ENCODE data around the gene DNAH8. TPM values are rescaled to one million over a fixed set of nuclear protein-coding genes. Genes with fewer than 3 reads are reported as not detected.

The DNAH8 gene
- total and polyA plus RNA-seq, 2 donors (not counting 3 experiments of a cell fraction or from before 2014, with no cell fraction given), result 0.29 to 0.61 TPM

- ChIA-PET CTCF (no interaction called here), POLR2A (no interaction called here)
- dilution Hi-C loops (cut with MboI; ENCODE audit: extremely low pct_ligation_motif_present, low sequenced_read_pairs), result no loop called here
- FAIRE-seq, result no peak
- TF ChIP-seq MAX (IDR thresholded peaks at IDR 0.05; ENCODE audit: insufficient read depth, insufficient read length) (no peak), POLR2A (IDR thresholded peaks at IDR 0.05; ENCODE audit: low read depth, low read length) (no peak), EZH2 (IDR thresholded peaks at IDR 0.05; ENCODE audit: borderline replicate concordance, low read depth, low read length, severe bottlenecking) (no peak), GATA2 (IDR thresholded peaks at IDR 0.05; ENCODE audit: insufficient read depth, insufficient read length, low read depth, low read length) (no peak), POLR2AphosphoS5 (IDR thresholded peaks at IDR 0.05; ENCODE audit: insufficient read depth, low read depth, low read length) (no peak), MYC (IDR thresholded peaks at IDR 0.05; ENCODE audit: low read depth, low read length) (no peak), CTCF (IDR thresholded peaks at IDR 0.05; ENCODE audit: extremely low read depth in 1 of 2, insufficient read depth in 1 of 2, low read depth in 1 of 2, low read length in 2 of 2) (no peak), JUN (IDR thresholded peaks at IDR 0.05; ENCODE audit: borderline replicate concordance, insufficient read depth, insufficient read length, low read depth) (no peak), FOS (IDR thresholded peaks at IDR 0.05; ENCODE audit: borderline replicate concordance, insufficient read depth, low read length) (no peak)
- BruUV-seq (replicated peaks), result no TSS peak
- Histone ChIP-seq H3K4me1 (ENCODE audit: control insufficient read depth, extremely low read depth, insufficient read depth, low read length) (no peaks in the 10 kb centered on the region), H3K79me2 (ENCODE audit: control insufficient read depth, insufficient read depth, low read length) (no peaks in the 10 kb centered on the region), H3K36me3 (ENCODE audit: control insufficient read depth in 2 of 2, extremely low read depth in 1 of 2, insufficient read depth in 2 of 2, low read length in 2 of 2) (no peaks in the 10 kb centered on the region), H3K9me3 (replicated peaks; ENCODE audit: control insufficient read depth, insufficient read depth, low read length) (no peaks in the 10 kb centered on the region), H3K4me3 (replicated peaks in 1 of 3; ENCODE audit: insufficient read depth in 1 of 3, low read depth in 1 of 3, low read length in 3 of 3) (no peak overlapping the region), H3K4me2 (ENCODE audit: insufficient read depth, low read length) (no peak overlapping the region), H3K9ac (replicated peaks; ENCODE audit: extremely low read depth, insufficient read depth, low read length) (no peak overlapping the region), H3K27me3 (ENCODE audit: control insufficient read depth in 2 of 2, insufficient read depth in 2 of 2, low read length in 2 of 2) (peaks cover 0 to 4% of the 10 kb centered on the region in 2 experiments), H3K27ac (ENCODE audit: insufficient read depth, low read depth, low read length) (no peak overlapping the region), H4K20me1 (replicated peaks; ENCODE audit: control insufficient read depth, extremely low read depth, insufficient read depth, low read length) (no peaks in the 10 kb centered on the region), H2AFZ (ENCODE audit: low read depth, low read length) (no peak overlapping the region), H3K9me1 (replicated peaks; ENCODE audit: control insufficient read depth, extremely low read depth, insufficient read depth, low read length) (no peaks in the 10 kb centered on the region)
- intact Hi-C loops (cut with micrococcal nuclease), result no loop called here
- no peak for DNase-seq (ENCODE audit: low read depth, low spot score)
These were observed 325.1 kb downstream of the DNAH8 start for GRCh38 chr6:39040080-39040673.
